OCI-M2 (cell line): ENCODE data around the gene C2orf74.

Experiments
- DNase-seq: peaks from one replicate; lab custom pipeline; 2025; ENCODE audit not compliant: unreplicated experiment; lab: John Stamatoyannopoulos, UW

The C2orf74 gene

DNA sequence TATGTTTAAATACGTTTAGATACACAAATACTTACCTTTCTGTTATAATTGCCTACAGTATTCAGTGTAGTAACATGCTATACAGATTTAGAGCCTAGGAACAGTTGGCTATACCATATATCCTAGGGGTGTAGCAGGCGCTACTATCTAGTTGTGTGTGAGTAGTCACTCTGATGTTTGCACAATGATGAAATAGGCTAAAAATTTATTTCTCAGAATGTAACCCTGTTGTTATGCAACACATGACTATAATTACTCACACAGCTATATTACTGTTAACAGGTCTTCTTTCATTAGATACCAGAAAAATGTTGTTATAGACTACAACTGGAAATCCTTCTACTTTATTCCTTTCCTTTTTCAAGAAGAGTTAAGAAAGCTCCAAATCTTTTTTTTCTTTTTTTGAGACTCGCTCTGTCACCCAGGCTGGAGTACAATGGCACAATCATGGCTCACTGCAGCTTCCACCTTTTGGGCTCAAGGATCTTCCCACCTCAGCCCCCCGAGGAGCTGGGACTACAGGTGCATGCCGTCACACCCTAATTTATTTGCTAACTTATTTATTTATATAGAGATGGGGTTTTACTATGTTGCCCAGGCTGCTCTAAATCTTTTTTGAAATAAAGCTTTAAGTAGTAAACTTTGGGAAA is 48.5 kb downstream of the C2orf74 start:
- no peak for DNase-seq

DNA sequence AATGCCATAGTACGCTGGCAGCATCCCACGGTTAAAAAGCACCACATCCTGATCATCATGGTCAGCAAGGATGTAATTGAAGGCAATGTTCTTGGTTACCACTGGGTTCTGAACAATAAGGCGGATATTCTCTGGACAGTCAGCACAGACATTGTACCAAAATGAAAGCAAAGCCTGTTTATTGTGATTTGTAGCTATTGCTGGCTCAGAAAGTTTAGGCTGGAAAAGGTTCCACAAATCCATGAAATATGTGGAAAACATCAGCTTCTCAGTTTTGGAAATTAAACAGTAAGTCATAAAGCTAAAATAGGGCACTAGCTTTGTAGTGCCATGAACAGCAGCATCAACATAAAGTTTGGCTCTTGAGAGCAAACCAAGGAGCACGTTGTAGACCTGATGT is 52.2 kb downstream of the C2orf74 start:
- DNase-seq = no peak
